ENCODE results near the gene DYNLL2. TPM values are rescaled to one million over a fixed set of nuclear protein-coding genes. Genes with fewer than 3 reads are reported as not detected.

DYNLL2 gene
- total RNA-seq, 1 experiment from 2014 or later: 38.7 TPM

- Mint-ChIP-seq H3K9me3 (peaks cover 6 to 7% of the 10 kb centered on the region in 2 experiments; a peak in 4 of 5 replicates), H3K27me3 (ENCODE audit: low read depth) (peaks cover 19% of the 10 kb centered on the region), H3K4me1 (peaks cover 7 to 8% of the 10 kb centered on the region in 2 experiments; a peak in 3 of 4 replicates), H3K27ac (no peak overlapping the region; a peak in 1 of 7 replicates), H3K36me3 (ENCODE audit: insufficient read depth in 1 of 3, low read depth in 3 of 3) (peaks cover 0 to 4% (median 0%) of the 10 kb centered on the region in 3 experiments; a peak in 2 of 7 replicates), H3K4me3 (no peak overlapping the region)
- Histone ChIP-seq H3K23me2 (ENCODE audit: insufficient read length, low read depth, low read length, poor library complexity, severe bottlenecking) (no peaks in the 10 kb centered on the region), H2BK120ac (ENCODE audit: low read depth, low read length, poor library complexity, severe bottlenecking) (no peak overlapping the region), H3K4me1 (ENCODE audit: insufficient read depth, low read length) (no peaks in the 10 kb centered on the region), H4K91ac (ENCODE audit: insufficient read length, low read depth, low read length) (no peak overlapping the region), H4K8ac (replicated peaks; ENCODE audit: insufficient read length, low read depth, low read length) (no peak overlapping the region), H2AFZ (ENCODE audit: low read length) (no peak overlapping the region), H3K4me2 (ENCODE audit: insufficient read depth, insufficient read length, low read length) (no peak overlapping the region), H3K9ac (ENCODE audit: extremely low read depth, insufficient read length, low read length) (no peak overlapping the region), H3K56ac (ENCODE audit: insufficient read length, low read depth, low read length) (no peak overlapping the region), H2BK12ac (ENCODE audit: insufficient read length, low read depth, low read length) (no peak overlapping the region), H3T11ph (ENCODE audit: low read length) (no peak overlapping the region), H3K79me1 (ENCODE audit: insufficient read depth, low read depth, low read length, poor library complexity, severe bottlenecking) (no peaks in the 10 kb centered on the region), H3K79me2 (ENCODE audit: insufficient read depth, low read length) (no peaks in the 10 kb centered on the region), H3K9me3 (ENCODE audit: control insufficient read depth, low read depth, low read length) (no peaks in the 10 kb centered on the region), H4K5ac (ENCODE audit: insufficient read length, low read depth, low read length) (no peak overlapping the region), H2BK20ac (ENCODE audit: low read depth, low read length, poor library complexity, severe bottlenecking) (no peak overlapping the region), H3K14ac (ENCODE audit: insufficient read depth, low read length) (0 out of 2 replicates have a peak overlapping the region, but pooled peaks have one; percentile 5), H2BK5ac (ENCODE audit: insufficient read length, low read length) (no peak overlapping the region), H3K23ac (ENCODE audit: insufficient read length, low read depth, low read length) (no peak overlapping the region), H2BK15ac (ENCODE audit: low read depth, low read length) (no peak overlapping the region), H3K4ac (ENCODE audit: low read depth, low read length) (no peak overlapping the region), H3K27ac (ENCODE audit: insufficient read length, low read depth, low read length) (no peak overlapping the region), H2AK5ac (ENCODE audit: insufficient read length, low read length) (no peak overlapping the region), H3K18ac (ENCODE audit: insufficient read length, low read depth, low read length) (no peak overlapping the region), H4K20me1 (ENCODE audit: control insufficient read depth, insufficient read depth, insufficient read length) (no peaks in the 10 kb centered on the region), H3K27me3 (ENCODE audit: insufficient read depth, low read length) (no peaks in the 10 kb centered on the region; the same call in 1 of the 2 replicates)
- DNase-seq: no peak
- no peak for TF ChIP-seq CTCF (conservative IDR thresholded peaks at IDR 0.05)
- WGBS (ENCODE audit: extremely low coverage, insufficient read length, low lambda C conversion rate): no CpG with 5 or more reads among the region's 5 CpGs
These were observed 42.1 kb upstream of the DYNLL2 start for GRCh38 chr17:58041161-58041560.

Measured in H9 (cell line).